Measurements from ENCODE around the gene MYO7A.

The MYO7A gene

DNA sequence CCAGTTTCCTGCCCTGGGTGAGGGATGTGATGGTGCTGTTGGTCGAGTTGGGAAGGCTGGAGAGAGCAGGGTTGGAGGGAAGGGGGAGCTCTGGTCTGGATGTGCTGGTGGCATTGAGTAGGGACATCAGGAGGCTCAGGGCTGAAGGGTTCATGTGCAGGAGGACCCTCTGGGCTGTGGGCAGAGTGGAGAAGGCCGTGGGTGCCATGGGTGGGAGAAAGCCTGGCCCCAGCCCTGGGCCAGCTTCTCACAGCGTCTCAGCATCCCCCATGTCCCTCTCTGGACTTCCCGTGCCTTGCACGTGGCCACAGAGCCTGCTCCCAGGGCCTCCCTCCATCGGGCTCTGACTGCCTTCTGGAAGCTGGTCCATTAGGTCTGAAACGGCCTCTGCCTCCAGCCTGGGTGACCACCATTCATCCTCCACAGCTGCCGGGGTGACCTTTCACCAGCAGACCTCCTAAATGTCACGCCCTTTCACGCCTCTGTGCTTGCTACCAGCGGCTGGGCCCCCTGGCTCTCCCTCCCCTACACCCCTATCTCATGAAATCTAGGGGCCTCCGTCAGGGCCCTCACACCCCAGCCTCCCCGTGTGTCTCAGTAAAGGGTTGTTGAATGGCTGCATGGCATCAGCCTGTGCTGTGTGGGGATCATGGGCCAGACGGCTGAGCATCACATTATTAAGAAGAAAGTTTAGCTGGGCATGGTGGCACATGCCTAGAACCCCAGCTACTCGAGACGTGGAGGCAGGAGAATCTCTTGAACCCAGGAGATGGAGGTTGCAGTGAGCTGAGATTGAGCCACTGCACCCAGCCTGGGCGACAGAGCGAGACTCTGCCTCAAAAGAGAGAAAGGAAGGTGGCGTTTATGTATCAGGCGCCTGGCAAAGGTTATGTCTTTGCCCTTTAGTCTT, 25.5 kb downstream of the MYO7A start:
- TF ChIP-seq, protein P1, sequence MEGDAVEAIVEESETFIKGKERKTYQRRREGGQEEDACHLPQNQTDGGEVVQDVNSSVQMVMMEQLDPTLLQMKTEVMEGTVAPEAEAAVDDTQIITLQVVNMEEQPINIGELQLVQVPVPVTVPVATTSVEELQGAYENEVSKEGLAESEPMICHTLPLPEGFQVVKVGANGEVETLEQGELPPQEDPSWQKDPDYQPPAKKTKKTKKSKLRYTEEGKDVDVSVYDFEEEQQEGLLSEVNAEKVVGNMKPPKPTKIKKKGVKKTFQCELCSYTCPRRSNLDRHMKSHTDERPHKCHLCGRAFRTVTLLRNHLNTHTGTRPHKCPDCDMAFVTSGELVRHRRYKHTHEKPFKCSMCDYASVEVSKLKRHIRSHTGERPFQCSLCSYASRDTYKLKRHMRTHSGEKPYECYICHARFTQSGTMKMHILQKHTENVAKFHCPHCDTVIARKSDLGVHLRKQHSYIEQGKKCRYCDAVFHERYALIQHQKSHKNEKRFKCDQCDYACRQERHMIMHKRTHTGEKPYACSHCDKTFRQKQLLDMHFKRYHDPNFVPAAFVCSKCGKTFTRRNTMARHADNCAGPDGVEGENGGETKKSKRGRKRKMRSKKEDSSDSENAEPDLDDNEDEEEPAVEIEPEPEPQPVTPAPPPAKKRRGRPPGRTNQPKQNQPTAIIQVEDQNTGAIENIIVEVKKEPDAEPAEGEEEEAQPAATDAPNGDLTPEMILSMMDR (IDR thresholded peaks at IDR 0.05; ENCODE audit: insufficient read depth, missing control alignments): no peak
- DNase-seq (ENCODE audit: insufficient read length, low spot score): no peak
- FAIRE-seq: no peak

DNA sequence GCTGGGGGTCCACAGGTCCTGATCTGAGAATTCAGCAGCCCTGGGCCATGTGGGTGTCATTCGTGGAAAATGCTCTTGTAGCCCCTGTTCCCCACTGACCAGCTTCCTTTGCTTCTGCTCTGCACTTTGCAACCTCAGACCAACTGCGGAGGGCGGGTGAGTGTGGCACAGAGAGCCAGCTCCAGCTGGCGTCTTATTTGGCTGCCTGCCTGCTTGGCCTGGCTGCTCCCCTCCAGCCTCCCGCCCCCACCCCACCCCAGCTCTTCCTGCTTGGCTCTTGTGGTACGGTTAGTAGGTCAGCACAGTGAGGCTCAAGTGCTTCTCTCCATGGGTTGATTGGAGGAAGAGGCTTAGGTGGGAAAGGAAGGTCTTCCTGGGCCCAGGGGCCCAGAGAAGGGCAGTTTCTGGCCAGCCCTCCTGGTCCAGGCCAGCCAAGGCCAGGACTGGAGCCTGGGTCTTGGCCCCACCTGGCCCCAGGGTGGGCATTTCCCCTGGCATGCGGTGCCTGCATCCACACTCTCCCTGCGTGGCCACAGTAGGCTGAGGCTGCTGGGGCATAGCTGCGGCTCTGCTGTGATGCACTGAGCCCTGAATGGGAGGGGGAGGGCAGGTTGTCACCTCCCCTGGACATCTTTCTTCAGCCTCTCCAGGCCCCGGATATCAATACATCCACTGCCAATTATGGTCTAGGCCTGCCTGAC, 26.5 kb downstream of the MYO7A start:
- TF ChIP-seq, protein P1 (IDR thresholded peaks at IDR 0.05; ENCODE audit: insufficient read depth, missing control alignments): no peak
- FAIRE-seq: no peak
- DNase-seq (ENCODE audit: insufficient read length, low spot score): no peak

DNA sequence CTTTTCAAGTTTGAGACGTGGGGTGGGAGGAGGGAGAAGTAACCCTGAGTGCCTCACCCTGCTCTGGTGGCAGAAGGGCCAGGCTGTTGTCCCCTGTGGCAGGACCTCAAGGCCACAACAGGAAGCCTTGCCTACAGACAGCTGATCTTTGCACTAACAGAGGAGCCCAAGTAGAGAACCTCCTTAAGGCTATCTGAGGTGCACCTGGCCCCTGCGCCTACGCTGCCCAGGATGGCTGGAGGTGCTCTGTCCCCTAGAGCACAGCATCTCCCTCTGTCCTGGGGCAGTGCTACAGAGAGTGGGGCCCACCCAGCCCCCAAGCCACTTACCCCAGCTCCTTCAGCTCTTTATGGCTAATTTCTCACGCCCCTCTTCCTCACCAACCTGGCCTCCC, 27.0 kb downstream of the MYO7A start:
- no peak for DNase-seq (ENCODE audit: insufficient read length, low spot score)
- TF ChIP-seq, protein P1 (IDR thresholded peaks at IDR 0.05; ENCODE audit: insufficient read depth, missing control alignments): no peak
- no peak for FAIRE-seq

DNA sequence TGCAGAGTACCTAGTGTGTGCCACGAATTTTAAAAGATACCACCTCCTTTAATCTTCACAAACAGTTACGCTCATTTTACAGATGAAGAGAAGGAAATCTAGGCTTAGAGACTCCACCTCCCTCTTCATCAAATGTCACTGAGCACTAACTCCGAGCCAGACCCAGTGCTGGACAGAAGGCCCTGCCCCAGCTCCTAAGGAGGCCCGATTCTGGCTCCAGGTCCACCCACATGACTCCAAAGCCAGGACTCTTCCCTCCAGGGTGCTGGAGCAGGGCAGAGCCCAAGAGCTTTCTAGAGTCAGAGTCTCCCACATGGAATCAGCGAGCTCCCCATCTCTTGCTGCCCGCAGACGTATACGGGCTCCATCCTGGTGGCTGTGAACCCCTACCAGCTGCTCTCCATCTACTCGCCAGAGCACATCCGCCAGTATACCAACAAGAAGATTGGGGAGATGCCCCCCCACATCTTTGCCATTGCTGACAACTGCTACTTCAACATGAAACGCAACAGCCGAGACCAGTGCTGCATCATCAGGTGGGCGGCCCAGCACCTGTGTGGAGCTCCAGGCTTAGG, 27.6 kb downstream of the MYO7A start:
- no peak for DNase-seq (ENCODE audit: insufficient read length, low spot score)
- TF ChIP-seq, protein P1 (IDR thresholded peaks at IDR 0.05; ENCODE audit: insufficient read depth, missing control alignments): no peak

DNA sequence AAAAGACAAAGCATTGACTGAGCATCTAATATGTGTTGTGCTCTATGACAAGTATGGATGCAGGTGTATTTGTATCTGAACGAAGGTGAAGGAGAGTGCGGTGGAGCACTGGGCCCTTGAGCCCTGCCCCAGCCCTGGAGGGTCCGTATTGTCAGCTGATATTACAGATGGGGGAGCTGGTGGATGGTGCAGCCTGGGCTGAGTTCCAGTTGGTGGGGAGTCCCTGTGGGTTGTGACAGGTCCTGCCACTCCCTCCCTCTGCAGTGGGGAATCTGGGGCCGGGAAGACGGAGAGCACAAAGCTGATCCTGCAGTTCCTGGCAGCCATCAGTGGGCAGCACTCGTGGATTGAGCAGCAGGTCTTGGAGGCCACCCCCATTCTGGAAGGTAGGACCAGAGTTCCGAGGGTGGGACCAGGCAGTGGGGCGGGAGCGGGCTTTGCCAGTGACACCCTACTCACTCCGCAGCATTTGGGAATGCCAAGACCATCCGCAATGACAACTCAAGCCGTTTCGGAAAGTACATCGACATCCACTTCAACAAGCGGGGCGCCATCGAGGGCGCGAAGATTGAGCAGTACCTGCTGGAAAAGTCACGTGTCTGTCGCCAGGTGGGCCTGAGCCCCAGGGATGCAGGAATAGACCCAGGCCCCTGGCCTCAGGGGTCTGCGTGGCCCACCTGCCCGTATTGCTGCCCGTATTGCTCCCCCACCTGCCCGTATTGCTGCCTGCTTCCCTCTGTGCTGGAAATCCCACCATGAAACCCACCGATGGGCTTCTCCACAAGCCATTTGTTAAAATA, 28.6 kb downstream of the MYO7A start:
- FAIRE-seq (no peak), DNase-seq (ENCODE audit: insufficient read length, low spot score) (no peak)
- TF ChIP-seq, protein P1 (IDR thresholded peaks at IDR 0.05; ENCODE audit: insufficient read depth, missing control alignments): no peak

More for the DNA sequence above, 27.6 kb downstream of the MYO7A start:
- no peak for FAIRE-seq

DNA sequence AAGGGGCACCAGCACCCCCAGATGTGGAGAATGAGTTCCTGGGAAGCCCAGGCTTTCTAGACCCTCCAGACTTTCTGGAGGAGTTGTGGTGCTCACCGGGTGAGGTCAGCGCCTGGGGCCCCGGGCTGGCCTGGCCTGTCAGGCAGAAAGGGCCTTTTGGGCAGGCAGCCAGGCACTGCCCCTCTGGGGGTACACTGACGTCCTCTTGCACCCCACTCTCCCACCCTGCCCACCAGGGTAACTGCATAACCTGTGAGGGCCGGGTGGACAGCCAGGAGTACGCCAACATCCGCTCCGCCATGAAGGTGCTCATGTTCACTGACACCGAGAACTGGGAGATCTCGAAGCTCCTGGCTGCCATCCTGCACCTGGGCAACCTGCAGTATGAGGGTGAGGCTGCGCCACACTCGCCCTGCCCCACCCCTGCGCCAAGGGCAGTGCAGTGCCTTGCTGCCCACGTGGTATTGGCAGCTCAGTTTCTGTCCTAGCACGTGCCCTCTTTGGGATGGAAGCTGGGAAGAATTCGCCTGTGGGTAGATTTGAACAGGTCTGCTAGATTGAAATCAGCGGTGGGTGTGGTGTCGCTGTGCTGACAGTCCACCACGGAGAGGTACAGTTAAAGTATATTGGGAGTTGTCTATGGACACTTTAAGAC, 30.1 kb downstream of the MYO7A start:
- TF ChIP-seq, protein P1 (IDR thresholded peaks at IDR 0.05; ENCODE audit: insufficient read depth, missing control alignments): no peak
- FAIRE-seq: no peak
- DNase-seq (ENCODE audit: insufficient read length, low spot score): no peak

Data from D721Med (cell line).